SU-DHL-6 (cell line): Measurements from ENCODE around the gene EMP1.

Experiments used
- CTCF ChIP-seq: fragments of 200-600 bp; sonication (generic); IDR thresholded peaks from one replicate; pipeline ENCODE4 v1.5.1; 2017; ENCODE audit warnings: antibody characterized with exemption, mild to moderate bottlenecking, low read length, moderate library complexity; ENCODE audit not compliant: insufficient read depth, poor library complexity, severe bottlenecking
- EZH2phosphoT487 ChIP-seq: fragments of 200-600 bp; sonication (generic), shearing (Covaris generic); conservative IDR thresholded peaks from 2 replicates; pipeline ENCODE4 v1.6.1; 2018; ENCODE audit warnings: mild to moderate bottlenecking, antibody characterized with exemption, low read length, moderate library complexity, mixed read lengths

- TF ChIP-seq CTCF: no peak
- no peak for TF ChIP-seq EZH2phosphoT487
Observed at GRCh38 chr12:13247596-13247995, 51.1 kb downstream of the EMP1 start.
